Mesenchymal stem cell (in vitro differentiated cells and primary cell): ENCODE data around the gene DDX47.

ENCODE experiments used
- DNase-seq: peaks from one replicate; pipeline ENCODE4 v3.0.0-alpha.2; 2013
- H2AFZ ChIP-seq: one replicate; pipeline ENCODE4 v1.6.1; 2013; ENCODE audit warnings: low read depth, mild to moderate bottlenecking, control low read depth, inconsistent platforms, low read length, moderate library complexity
- H2AK5ac ChIP-seq: 2 replicates; pipeline ENCODE4 v1.6.1; 2013; ENCODE audit warnings: low read length, moderate library complexity, mild to moderate bottlenecking, inconsistent platforms; ENCODE audit not compliant: severe bottlenecking
- H2BK120ac ChIP-seq: one replicate; pipeline ENCODE4 v1.6.1; 2013; ENCODE audit warnings: low read depth, mild to moderate bottlenecking, inconsistent platforms, low read length, moderate library complexity
- H2BK12ac ChIP-seq, 2 experiments: one replicate each; pipeline ENCODE4 v1.6.1; 2013; ENCODE audit warnings: inconsistent platforms in 2 of 2, low read length in 2 of 2, mild to moderate bottlenecking in 2 of 2, moderate library complexity in 2 of 2, control low read depth in 1 of 2
- H2BK15ac ChIP-seq: one replicate; pipeline ENCODE4 v1.6.1; 2013; ENCODE audit warnings: mild to moderate bottlenecking, low read depth, inconsistent platforms; ENCODE audit not compliant: poor library complexity, severe bottlenecking
- H2BK5ac ChIP-seq: 2 replicates; pipeline ENCODE4 v1.6.1; 2013; ENCODE audit warnings: low read depth, mild to moderate bottlenecking, low read length, control low read depth, inconsistent platforms; ENCODE audit not compliant: poor library complexity, severe bottlenecking
- H3K14ac ChIP-seq, 2 experiments: one replicate each; pipeline ENCODE4 v1.6.1; 2013; ENCODE audit warnings: inconsistent platforms in 2 of 2, low read length in 2 of 2, control low read depth in 1 of 2, mild to moderate bottlenecking in 1 of 2, moderate library complexity in 1 of 2
- H3K18ac ChIP-seq, 2 experiments: one replicate each; pipeline ENCODE4 v1.6.1; 2013; ENCODE audit warnings: inconsistent platforms in 2 of 2, low read length in 2 of 2, control low read depth in 1 of 2, low read depth in 1 of 2, mild to moderate bottlenecking in 1 of 2
- H3K23ac ChIP-seq, 2 experiments: one replicate each; pipeline ENCODE4 v1.6.1; 2013; ENCODE audit warnings: inconsistent platforms in 2 of 2, low read length in 2 of 2, mild to moderate bottlenecking in 2 of 2, moderate library complexity in 2 of 2, control low read depth in 1 of 2
- H3K27ac ChIP-seq: 2 replicates; pipeline ENCODE4 v1.5.1; 2013; ENCODE audit warnings: mild to moderate bottlenecking, moderate library complexity, low read length, control low read depth, inconsistent platforms; ENCODE audit not compliant: poor library complexity, severe bottlenecking
- H3K27me3 ChIP-seq, 2 experiments: 2 replicates each; pipeline versions ENCODE4 v1.6.1 to v1.7.0; 2013; ENCODE audit warnings: low read length in 2 of 2, mild to moderate bottlenecking in 2 of 2, moderate library complexity in 2 of 2, control low read depth in 1 of 2, inconsistent platforms in 1 of 2; ENCODE audit not compliant: control insufficient read depth in 1 of 2, insufficient read depth in 1 of 2
- H3K36me3 ChIP-seq, 2 experiments: 2 replicates each; pipeline versions ENCODE4 v1.6.1 to v1.7.0; 2013; ENCODE audit warnings: low read length in 2 of 2, control low read depth in 1 of 2, inconsistent platforms in 1 of 2, low read depth in 1 of 2, mild to moderate bottlenecking in 1 of 2; ENCODE audit not compliant: insufficient read depth in 2 of 2, control insufficient read depth in 1 of 2
- H3K4ac ChIP-seq, 2 experiments: one replicate each; pipeline ENCODE4 v1.6.1; 2013; ENCODE audit warnings: inconsistent platforms in 2 of 2, low read length in 2 of 2, mild to moderate bottlenecking in 2 of 2, moderate library complexity in 2 of 2, control low read depth in 1 of 2, low read depth in 1 of 2
- H3K4me1 ChIP-seq: 2 replicates; pipeline ENCODE4 v1.6.1; 2013; ENCODE audit warnings: low read depth, low read length, control low read depth; ENCODE audit not compliant: control insufficient read depth, insufficient read depth
- H3K4me2 ChIP-seq: 2 replicates; pipeline ENCODE4 v1.6.1; 2013; ENCODE audit warnings: low read length, mild to moderate bottlenecking, inconsistent platforms; ENCODE audit not compliant: poor library complexity, severe bottlenecking
- H3K4me3 ChIP-seq, 2 experiments: 2 replicates each; pipeline versions ENCODE4 v1.5.1 to v1.7.0; 2013; ENCODE audit warnings: low read length in 2 of 2, mild to moderate bottlenecking in 2 of 2, control low read depth in 1 of 2, low read depth in 1 of 2; ENCODE audit not compliant: insufficient read depth in 1 of 2
- H3K79me1 ChIP-seq: replicated peaks from 2 replicates; pipeline ENCODE4 v1.6.1; 2013; ENCODE audit warnings: mild to moderate bottlenecking, control low read depth, low read length, inconsistent platforms; ENCODE audit not compliant: poor library complexity, severe bottlenecking
- H3K9ac ChIP-seq: 2 replicates; pipeline ENCODE4 v1.7.0; 2013; ENCODE audit warnings: mild to moderate bottlenecking, low read length, moderate library complexity
- H3K9me3 ChIP-seq: 2 replicates; pipeline ENCODE4 v1.7.0; 2013; ENCODE audit warnings: mild to moderate bottlenecking, low read length; ENCODE audit not compliant: control insufficient read depth
- H4K8ac ChIP-seq: one replicate; pipeline ENCODE4 v1.6.1; 2013; ENCODE audit warnings: inconsistent platforms, mild to moderate bottlenecking, low read length, moderate library complexity
- H4K91ac ChIP-seq: one replicate; pipeline ENCODE4 v1.6.1; 2013; ENCODE audit warnings: mild to moderate bottlenecking, low read length, inconsistent platforms
- WGBS: methylation state at CpG from one replicate; pipeline ENCODE4 v1.1.7; 2013; ENCODE audit warnings: mixed read lengths; 5-methylcytosine and 5-hydroxymethylcytosine counted together

DDX47 gene

DNA sequence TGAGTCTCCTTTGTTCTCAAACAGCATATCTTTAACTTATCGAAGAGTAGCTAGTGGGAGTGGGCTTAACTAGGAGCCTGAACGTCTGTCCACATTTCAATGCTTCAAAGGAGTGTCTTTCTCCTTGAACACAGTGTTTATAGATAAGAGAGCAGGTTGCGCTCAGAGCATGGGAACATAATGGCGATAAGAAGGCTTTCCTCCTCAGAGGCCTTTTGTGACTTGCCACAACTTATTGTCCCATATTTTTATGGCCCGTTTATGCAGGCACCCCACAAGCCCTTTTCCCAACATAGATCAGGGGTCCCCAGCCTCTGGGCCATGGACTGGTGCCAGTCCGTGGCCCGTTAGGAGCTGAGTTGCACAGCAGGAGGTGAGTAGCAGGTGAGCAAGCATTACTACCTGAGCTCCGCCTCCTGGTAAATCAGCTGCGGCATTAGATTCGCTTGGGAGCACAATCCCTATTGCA, 2.6 kb upstream of the DDX47 start:
- no peak overlapping the region for H2BK120ac ChIP-seq
- no peak overlapping the region for H2BK12ac ChIP-seq
- no peak overlapping the region for H3K9ac ChIP-seq
- WGBS, result 90% methylated on average over 10 of the region's 10 CpGs
- H2BK15ac ChIP-seq, result no peak overlapping the region
- H3K18ac ChIP-seq, result no peak overlapping the region
- peaks cover 2% of the 10 kb centered on the region for H3K79me1 ChIP-seq
- H4K8ac ChIP-seq, result no peak overlapping the region
- H3K4ac ChIP-seq, result no peak overlapping the region
- H4K91ac ChIP-seq, result no peak overlapping the region
- no peaks in the 10 kb centered on the region for H3K27me3 ChIP-seq
- H3K4me1 ChIP-seq, result peaks cover 7% of the 10 kb centered on the region
- no peak overlapping the region for H3K4me3 ChIP-seq
- no peak overlapping the region for H3K14ac ChIP-seq
- H3K23ac ChIP-seq, result no peak overlapping the region
- DNase-seq, result no peak
- H3K27ac ChIP-seq, result no peak overlapping the region
- H3K36me3 ChIP-seq, result peaks cover 0 to 7% of the 10 kb centered on the region in 2 experiments
- no peaks in the 10 kb centered on the region for H3K9me3 ChIP-seq
- no peak overlapping the region for H2AFZ ChIP-seq
- H2AK5ac ChIP-seq, result no peak overlapping the region
- no peak overlapping the region for H2BK5ac ChIP-seq
- H3K4me2 ChIP-seq, result no peak overlapping the region

DNA sequence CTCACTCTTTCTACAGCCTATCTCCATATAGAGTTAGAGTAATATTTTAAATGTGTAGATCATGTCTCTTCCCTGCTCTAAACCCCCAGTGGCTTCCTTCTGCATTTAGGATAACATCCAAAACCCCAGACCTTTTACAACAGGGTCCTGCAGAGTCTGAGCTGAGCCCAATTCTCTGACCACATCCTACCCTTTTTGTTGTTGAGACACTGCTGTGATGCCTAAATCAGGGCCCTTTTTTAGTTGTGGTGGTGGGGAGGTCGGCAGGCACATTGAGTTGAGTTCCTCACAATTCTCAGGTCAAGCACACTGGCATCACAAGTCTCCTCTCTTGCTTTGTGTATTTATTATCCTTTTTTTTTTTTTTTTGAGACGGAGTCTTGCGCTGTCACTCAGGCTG, 1.8 kb upstream of the DDX47 start:
- Histone ChIP-seq H3K23ac (no peak overlapping the region), H3K79me1 (peaks cover 2% of the 10 kb centered on the region), H2AK5ac (no peak overlapping the region), H2BK5ac (no peak overlapping the region), H3K27ac (no peak overlapping the region), H3K4me3 (no peak overlapping the region), H2AFZ (no peak overlapping the region), H3K9ac (no peak overlapping the region), H3K4ac (no peak overlapping the region), H4K91ac (no peak overlapping the region), H3K9me3 (no peaks in the 10 kb centered on the region), H4K8ac (no peak overlapping the region), H2BK120ac (no peak overlapping the region), H3K18ac (no peak overlapping the region), H3K14ac (no peak overlapping the region), H3K27me3 (no peaks in the 10 kb centered on the region), H2BK12ac (no peak overlapping the region), H3K4me2 (no peak overlapping the region), H2BK15ac (no peak overlapping the region), H3K36me3 (peaks cover 0 to 14% of the 10 kb centered on the region in 2 experiments), H3K4me1 (peaks cover 7% of the 10 kb centered on the region)
- DNase-seq, result no peak
- WGBS, result no CpG with 5 or more reads among the region's 3 CpGs

DNA sequence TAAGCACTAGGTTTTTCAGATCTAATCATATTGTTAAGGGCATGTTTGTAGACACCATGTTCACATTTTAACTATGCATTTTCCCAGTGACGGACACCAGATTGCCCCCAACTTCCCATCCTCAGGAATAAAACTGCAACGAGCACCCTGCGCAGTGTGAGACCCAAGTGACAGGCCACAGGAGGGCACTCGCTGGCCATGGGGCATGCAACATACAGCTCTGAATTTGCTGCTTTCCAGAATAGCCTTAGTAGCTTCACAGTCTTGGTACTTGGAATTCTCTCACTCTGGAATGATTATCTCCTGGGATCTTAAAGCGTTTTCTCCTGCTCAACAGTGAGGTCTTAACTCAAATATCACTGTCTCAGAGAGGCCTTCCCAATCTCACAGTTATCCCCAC, 972 bp upstream of the DDX47 start:
- Histone ChIP-seq H3K23ac (no peak overlapping the region), H2BK12ac (no peak overlapping the region), H4K8ac (no peak overlapping the region), H3K14ac (no peak overlapping the region), H3K36me3 (peaks cover 0 to 23% of the 10 kb centered on the region in 2 experiments), H3K9me3 (no peaks in the 10 kb centered on the region), H2AK5ac (no peak overlapping the region), H3K79me1 (peaks cover 2% of the 10 kb centered on the region), H3K4me3 (no peak overlapping the region), H4K91ac (no peak overlapping the region), H2BK120ac (no peak overlapping the region), H3K4ac (no peak overlapping the region), H3K4me1 (peaks cover 7% of the 10 kb centered on the region), H3K4me2 (no peak overlapping the region), H3K18ac (no peak overlapping the region), H2BK5ac (no peak overlapping the region), H3K9ac (no peak overlapping the region), H3K27ac (no peak overlapping the region), H2AFZ (no peak overlapping the region), H3K27me3 (no peaks in the 10 kb centered on the region), H2BK15ac (no peak overlapping the region)
- DNase-seq, result no peak
- WGBS, result 94% methylated on average over 5 of the region's 5 CpGs

DNA sequence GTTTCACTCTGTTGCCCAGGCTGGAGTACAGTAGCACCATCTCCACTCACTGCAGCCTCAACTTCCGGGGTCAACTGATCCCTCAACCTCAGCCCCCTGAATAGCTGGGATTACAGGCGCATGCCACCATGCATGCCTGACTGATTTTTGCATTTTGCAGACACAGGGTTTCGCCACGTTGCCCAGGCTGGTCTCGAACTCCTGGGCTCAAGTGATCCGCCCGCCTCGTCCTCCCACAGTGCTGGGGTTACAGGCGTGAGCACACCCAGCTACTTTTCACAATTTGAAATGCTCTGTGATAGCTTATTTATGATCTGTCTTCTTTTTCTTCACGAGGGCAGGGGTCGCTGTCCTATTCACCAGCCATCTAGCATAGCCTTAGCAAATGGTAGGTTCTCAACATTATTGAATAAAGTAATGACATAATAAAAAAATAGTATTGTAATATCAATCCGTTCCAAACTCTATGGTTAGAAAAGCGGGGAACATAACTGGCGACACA, 477 bp upstream of the DDX47 start:
- Histone ChIP-seq H4K91ac (no peak overlapping the region), H2BK15ac (no peak overlapping the region), H3K27me3 (no peaks in the 10 kb centered on the region), H3K4me3 (peak overlapping the region in 1 of 2 experiments; percentile 87), H4K8ac (no peak overlapping the region), H3K36me3 (peaks cover 0 to 26% of the 10 kb centered on the region in 2 experiments), H3K9ac (no peak overlapping the region), H3K4me1 (peaks cover 7% of the 10 kb centered on the region), H2BK5ac (no peak overlapping the region), H3K79me1 (peaks cover 2% of the 10 kb centered on the region), H3K27ac (no peak overlapping the region), H2AK5ac (no peak overlapping the region), H2BK120ac (no peak overlapping the region), H3K4me2 (no peak overlapping the region), H3K9me3 (no peaks in the 10 kb centered on the region), H3K14ac (no peak overlapping the region), H2BK12ac (no peak overlapping the region), H3K23ac (no peak overlapping the region), H3K18ac (no peak overlapping the region), H3K4ac (peak overlapping the region in 1 of 2 experiments; percentile 24), H2AFZ (no peak overlapping the region)
- DNase-seq, result peak; percentile 11
- 71% methylated on average over 11 of the region's 14 CpGs for WGBS
